ELR (cell line): Measurements from ENCODE around the gene CACNA1H.
A peak's percentile ranks its signal among the peaks of the same experiment; 100 is the strongest.

Experiments used
- DNase-seq: peaks from one replicate; pipeline ENCODE4 v3.0.0-alpha.2; 2015; ENCODE audit warnings: low read depth

Gene CACNA1H

DNA sequence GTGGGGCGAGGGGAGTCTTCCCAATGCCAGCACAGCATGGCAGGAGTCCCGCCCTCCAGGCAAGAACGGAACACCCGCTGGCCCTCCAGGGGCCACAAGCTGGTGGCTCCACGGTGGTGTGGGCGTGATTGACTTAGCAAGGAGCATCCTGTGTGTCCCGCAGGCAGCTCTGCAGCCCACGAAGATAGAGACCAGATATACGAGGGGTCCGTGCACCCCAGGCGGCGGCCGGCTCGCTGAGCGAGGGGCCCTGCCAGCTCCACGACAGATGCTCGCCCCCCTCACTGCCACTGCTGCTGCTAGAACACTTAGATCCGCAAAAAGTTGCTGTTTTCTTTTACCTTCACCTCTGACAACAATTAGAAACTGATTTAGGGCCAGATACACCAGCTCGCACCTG is 10.0 kb upstream of the CACNA1H start:
- no peak for DNase-seq

DNA sequence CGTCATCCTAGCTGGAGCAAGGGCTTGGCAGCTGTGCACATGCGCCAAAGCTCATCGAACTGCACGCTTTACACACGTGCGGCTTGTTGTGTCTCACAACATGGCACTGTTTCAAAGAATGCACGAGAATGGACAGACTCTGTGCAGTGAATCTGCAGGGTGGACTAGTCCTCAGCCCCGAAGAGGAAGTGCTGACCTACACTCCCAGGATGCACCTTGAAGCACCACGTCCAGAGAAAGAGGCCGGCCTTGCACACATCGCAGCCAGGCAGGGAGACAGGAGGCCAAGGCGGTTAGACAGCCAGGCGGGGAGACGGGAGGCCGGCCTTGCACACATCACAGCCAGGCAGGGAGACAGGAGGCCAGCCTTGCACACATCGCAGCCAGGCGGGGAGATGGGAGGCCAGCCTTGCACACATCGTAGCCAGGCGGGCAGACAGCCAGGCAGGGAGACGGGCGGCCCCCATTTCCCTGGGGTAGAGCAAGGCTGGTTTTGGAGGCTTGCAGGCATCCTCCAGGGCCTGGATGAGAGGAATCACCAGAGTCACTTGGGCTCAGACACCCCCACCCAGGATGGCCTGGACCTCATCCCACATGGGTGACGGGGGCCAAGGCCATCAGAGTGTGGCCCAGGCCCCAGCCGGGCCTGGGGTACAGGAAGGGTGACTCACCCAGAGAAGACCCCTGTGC is 9.0 kb upstream of the CACNA1H start:
- DNase-seq = no peak

- DNase-seq = no peak
Measured at GRCh38 chr16:1144476-1145382, 8.2 kb upstream of the CACNA1H start.

- DNase-seq = no peak
Measured at GRCh38 chr16:1145383-1146100, 7.4 kb upstream of the CACNA1H start.

- DNase-seq = no peak
Measured at GRCh38 chr16:1146409-1146808, 6.5 kb upstream of the CACNA1H start.

- no peak for DNase-seq
Measured at GRCh38 chr16:1147027-1147426, 5.9 kb upstream of the CACNA1H start.

DNA sequence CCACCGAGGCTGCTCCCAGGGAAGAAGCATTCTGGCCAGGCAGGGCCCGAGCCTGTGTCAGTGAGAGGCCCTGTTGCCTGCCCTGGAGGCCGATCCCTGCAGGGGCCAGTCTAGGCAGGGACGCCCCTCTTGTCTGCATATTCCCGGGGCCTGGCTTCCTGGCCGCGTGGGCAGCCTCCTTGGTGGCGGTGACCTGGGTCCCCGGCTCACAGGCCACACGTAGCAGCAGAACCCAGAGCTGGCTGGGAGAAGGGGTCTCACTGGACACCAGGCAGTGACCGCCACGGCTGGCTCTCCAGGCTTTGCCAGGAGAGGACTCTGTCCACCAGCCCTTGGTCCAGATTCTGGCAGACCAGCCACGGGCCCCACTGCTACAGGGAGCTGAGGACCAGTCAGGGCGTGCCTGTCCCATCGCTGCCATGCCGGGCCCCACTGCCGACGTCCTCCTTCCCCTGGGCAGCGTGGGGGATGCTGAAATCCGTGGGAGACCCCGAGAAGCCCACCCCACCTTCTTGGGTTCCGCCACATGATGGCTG is 3.7 kb upstream of the CACNA1H start:
- DNase-seq = no peak

DNA sequence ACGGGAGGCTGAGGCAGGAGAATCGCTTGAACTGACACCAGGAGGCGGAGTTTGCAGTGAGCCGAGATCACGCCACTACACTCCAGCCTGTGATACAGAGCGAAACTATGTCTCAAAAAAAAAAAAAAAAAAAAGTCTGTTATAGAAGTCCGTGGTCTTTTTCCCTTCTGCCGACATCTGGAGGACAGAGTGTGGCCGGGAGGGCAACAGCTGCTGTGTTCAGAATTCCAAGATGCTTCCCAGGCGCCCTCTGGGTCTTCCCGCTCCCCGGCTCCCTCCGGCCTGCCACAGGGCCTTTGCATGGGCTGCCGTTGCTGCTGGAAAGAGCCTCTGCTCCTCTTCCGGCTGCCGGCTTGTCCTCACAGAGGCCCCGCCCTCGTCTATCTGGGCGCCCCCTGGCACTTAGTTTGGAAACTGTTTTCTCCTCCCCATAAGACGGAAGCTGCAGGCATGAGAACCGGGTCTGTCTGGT is 2.4 kb upstream of the CACNA1H start:
- DNase-seq = peak; percentile 13

- no peak for DNase-seq
Measured at GRCh38 chr16:1151424-1152122, 1.3 kb upstream of the CACNA1H start.

DNA sequence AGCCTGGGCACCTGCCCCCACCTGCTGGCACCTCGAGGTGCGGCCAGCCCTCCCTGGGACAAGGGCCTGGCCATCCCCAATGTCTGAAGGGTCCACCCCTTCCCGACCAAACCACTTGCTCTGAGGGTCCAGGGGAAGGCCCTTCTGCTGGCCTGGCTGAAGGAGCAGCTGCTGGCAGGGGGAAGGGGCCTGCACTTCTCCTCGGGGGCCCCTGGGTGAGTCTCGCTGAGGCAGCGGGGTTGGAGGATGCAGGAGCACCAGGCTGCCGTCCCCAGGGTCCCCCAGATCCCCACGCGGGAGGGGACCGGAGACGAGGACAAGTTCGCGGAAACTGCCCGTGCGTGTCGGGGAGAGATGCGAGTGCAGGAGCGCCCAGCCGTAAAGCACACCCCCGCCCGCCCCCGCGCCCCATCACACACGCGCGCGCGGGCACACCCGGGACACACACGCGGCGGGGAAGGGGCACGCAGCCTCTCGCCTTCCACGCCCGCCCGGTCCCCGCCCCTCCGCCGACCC is 725 bp upstream of the CACNA1H start:
- no peak for DNase-seq

DNA sequence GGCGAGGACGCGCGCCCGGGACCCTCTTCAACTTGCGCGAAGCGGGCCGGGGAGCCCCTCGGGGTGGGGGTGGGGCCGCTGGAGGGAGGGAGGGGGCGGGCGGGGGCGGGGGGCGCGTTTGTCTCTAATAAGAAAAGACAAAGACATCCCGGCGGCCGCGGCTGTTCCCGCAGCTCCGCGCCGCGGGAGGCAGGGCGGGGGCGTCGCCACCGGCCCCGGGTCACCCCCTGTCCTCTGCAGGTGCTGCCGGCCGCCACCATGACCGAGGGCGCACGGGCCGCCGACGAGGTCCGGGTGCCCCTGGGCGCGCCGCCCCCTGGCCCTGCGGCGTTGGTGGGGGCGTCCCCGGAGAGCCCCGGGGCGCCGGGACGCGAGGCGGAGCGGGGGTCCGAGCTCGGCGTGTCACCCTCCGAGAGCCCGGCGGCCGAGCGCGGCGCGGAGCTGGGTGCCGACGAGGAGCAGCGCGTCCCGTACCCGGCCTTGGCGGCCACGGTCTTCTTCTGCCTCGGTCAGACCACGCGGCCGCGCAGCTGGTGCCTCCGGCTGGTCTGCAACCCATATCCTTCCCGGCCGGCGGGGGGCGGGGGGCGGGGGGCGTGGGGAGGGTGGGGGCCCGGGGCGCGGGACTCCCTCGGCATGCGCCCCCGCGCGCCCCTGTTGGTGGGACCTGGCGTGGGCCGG is 714 bp downstream of the CACNA1H start:
- DNase-seq = no peak

- no peak for DNase-seq
Measured at GRCh38 chr16:1154291-1154886, 1.5 kb downstream of the CACNA1H start.

DNA sequence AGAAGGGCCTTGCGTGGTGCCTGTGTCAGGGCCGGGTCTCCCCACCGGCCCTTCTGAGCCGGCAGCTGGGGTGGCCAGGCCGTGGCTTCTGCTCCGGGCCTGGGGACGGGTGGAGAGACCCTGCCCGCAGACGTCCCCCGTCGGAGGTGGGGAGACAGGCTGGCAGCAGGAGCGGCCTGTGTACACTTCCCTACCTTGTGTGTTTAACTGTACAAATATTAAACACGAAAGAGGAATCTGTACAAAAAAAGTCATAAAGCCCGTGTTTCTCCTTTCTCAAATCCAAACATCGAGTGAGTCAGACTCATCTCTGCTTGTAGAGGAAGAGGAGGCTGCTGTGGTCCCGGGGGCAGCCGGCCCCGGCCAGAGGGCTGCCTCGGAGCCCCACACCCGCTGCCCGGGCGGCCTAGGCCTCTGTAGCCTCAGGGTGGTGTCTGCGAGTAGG is 2.0 kb downstream of the CACNA1H start:
- DNase-seq = no peak

GRCh38 chr16:1155353-1156054 is 2.6 kb downstream of the CACNA1H start:
- no peak for DNase-seq

DNA sequence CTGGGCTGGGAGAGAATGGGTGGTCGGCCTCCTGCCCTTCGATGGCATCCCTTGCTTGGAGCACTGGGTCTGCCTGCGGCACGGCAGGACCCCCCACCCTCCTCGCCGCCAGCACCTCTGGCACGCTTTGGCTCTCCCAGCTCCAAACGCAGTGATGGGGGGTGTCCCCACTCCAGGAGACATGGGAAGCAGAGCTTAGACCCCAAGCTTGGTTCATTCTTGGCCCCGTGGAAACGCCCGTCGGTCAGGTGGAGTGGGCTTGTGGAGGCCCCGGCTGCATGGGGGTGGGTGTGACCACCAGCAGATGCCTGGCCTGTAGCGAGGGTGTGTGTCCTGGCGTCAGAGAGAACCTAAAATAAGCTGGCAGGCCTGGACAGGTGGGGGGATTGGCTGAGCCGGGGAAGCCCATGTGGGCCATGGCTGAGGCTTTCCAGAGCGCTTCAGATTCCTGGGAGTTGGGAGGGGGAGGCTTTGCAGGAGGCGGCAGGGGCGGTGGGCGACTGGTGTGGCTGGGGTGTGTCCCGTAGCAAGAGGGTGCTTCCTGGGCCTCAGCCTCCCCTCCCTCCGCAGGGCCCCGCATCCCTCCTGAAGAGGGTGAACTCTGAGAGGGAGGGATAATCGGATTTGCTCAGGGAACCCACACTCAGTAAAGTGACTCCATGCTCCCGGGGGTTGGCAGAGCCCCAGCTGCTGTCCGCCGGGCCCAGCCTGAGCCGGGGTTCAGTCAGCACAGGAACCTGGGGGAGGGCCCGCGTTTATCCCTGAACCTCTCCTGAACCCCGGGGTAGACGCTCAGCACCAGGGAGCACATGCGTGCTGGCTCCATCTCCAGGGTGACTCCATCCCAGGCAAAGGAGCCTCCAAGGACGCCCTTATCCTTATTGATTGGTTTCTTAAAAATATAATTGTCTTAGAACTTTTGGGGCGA is 3.4 kb downstream of the CACNA1H start:
- DNase-seq = no peak

DNA sequence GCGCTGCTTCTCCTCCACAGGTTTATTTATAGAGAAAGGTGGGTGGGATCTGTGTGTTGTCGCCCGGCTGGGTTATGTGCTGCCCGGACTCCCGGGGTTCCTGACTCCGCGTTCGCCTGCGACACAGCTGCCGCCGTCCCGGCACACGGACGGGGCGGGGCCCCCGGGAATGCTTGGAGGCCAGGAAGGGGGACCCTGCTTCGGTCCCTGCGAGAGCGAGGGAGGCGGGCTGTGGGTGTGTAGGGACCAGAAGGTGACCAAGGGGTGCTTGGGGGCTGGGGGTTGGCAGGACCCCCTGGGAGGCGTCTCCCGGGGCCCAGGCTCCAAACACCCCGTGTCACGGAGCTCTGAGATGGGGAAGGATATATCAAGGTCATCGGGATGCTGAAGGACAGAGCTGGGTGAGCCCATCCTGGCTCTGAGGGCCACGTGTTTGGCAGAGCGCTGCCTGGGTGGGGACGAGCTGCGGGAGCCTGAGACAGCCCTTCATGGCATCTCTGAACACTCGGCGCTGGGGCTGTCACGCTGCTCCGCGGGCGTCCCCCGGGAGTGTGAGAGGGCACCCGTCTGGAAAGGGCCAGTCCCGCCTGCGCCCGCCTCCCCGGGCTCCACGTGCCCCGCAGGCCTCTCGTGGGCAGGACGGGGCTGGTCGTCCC is 4.2 kb downstream of the CACNA1H start:
- no peak for DNase-seq

DNA sequence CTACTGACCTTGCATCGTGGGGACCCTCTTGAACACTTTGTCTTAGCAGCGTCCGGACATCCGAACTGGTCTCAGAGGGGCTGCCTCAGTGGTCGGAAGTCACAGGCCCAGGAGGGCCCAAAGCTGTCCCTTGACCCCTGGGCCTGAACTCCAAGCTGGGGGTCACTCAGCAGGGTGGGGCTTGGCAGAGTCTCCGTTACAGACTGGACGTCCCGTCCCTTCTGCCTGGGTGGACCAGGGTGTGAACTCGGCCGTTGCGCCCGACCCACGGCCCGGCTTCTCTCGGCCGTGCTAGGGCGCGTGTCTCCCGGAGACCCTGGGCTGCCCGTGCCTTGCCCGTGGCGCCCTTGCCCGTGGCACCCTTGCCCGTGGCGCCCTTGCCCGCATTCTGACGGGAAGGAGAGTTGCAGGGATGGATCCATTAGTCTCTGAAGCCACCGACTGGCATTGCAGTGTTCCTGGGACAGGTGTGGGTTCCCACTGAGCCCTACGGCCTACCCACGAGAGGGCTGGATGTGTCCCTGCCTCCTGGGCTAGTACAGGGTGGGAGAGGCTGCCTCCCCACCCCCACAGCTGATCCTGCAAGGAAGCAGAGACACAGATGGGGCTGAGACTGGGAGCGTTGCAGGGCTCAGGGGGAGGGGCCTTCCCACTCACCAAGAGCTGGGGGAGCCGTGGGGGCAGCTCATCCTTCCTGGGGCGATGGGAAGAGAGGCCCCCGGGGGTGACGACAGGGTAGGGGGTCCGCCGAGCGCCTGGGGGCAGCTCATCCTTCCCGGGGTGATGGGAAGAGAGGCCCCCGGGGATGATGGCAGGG is 4.9 kb downstream of the CACNA1H start:
- DNase-seq = no peak
